Measurements from ENCODE around the gene CISD3. TPM values are rescaled to one million over a fixed set of nuclear protein-coding genes. Genes with fewer than 3 reads are reported as not detected.

The CISD3 gene
- total RNA-seq, 1 donor from 2014 or later: 27.6 TPM

DNA sequence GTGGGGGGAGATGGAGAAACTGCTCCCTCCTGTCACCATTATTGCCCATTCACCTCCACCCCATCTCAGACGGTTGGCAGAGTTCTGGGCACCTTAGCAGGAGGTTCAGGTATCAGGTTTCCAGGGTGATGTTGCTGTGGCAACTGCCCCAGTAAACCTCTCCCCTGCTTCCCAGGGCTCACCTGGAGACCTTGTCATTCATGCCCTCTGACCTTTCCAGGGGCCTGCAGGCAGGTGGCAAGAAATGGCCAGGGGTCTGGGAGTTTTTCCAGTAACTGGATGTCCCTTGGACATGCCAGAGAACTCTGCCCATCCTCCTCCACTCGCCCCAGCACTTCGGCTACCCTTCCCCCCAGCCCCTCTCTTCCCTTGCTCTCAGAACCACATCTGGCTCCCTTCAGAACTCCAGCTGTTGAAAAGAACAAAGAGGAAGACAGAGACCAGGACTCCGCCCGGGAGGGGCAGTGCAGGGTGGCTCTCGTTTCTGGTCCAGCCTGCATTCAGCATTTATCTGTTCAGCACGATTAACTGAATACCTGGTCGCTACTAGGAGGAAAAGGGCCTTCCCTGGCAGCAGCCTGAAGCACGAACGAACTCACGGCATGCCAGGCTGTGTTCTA, 16.6 kb upstream of the CISD3 start:
- Histone ChIP-seq H3K27ac (no peak overlapping the region), H3K9me3 (no peaks in the 10 kb centered on the region), H3K4me3 (no peak overlapping the region), H3K36me3 (peaks cover 72 to 86% of the 10 kb centered on the region in 2 donors), H3K27me3 (no peaks in the 10 kb centered on the region), H3K4me1 (no peaks in the 10 kb centered on the region)
- TF ChIP-seq, protein P1, sequence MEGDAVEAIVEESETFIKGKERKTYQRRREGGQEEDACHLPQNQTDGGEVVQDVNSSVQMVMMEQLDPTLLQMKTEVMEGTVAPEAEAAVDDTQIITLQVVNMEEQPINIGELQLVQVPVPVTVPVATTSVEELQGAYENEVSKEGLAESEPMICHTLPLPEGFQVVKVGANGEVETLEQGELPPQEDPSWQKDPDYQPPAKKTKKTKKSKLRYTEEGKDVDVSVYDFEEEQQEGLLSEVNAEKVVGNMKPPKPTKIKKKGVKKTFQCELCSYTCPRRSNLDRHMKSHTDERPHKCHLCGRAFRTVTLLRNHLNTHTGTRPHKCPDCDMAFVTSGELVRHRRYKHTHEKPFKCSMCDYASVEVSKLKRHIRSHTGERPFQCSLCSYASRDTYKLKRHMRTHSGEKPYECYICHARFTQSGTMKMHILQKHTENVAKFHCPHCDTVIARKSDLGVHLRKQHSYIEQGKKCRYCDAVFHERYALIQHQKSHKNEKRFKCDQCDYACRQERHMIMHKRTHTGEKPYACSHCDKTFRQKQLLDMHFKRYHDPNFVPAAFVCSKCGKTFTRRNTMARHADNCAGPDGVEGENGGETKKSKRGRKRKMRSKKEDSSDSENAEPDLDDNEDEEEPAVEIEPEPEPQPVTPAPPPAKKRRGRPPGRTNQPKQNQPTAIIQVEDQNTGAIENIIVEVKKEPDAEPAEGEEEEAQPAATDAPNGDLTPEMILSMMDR (IDR thresholded peaks at IDR 0.05): no peak
- no peak for DNase-seq (ENCODE audit: low spot score in 2 of 2)
- intact Hi-C loops (cut with DNase I): no loop called here

- no peak overlapping the region for H3K4me3 ChIP-seq
- TF ChIP-seq, protein P1 (IDR thresholded peaks at IDR 0.05): no peak
- no peaks in the 10 kb centered on the region for H3K9me3 ChIP-seq
- H3K27me3 ChIP-seq: no peaks in the 10 kb centered on the region
- H3K4me1 ChIP-seq: no peaks in the 10 kb centered on the region
- intact Hi-C loops (cut with DNase I): no loop called here
- DNase-seq (ENCODE audit: low spot score in 2 of 2): no peak
- peaks cover 83 to 87% of the 10 kb centered on the region in 2 donors for H3K36me3 ChIP-seq
- H3K27ac ChIP-seq: no peak overlapping the region
Observed at GRCh38 chr17:38715216-38715943, 14.8 kb upstream of the CISD3 start.

DNA sequence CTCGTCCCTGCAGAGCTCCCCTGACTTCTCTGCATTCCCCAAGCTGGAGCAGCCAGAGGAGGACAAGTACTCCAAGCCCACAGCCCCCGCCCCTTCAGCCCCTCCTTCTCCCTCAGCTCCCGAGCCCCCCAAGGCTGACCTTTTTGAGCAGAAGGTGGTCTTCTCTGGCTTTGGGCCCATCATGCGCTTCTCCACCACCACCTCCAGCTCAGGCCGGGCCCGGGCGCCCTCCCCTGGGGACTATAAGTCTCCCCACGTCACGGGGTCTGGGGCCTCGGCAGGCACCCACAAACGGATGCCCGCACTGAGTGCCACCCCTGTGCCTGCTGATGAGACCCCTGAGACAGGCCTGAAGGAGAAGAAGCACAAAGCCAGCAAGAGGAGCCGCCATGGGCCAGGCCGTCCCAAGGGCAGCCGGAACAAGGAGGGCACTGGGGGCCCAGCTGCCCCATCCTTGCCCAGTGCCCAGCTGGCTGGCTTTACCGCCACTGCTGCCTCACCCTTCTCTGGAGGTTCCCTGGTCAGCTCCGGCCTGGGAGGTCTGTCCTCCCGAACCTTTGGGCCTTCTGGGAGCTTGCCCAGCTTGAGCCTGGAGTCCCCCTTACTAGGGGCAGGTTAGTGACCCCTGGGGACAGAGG, 13.7 kb upstream of the CISD3 start:
- Histone ChIP-seq H3K4me1 (no peaks in the 10 kb centered on the region), H3K4me3 (no peak overlapping the region), H3K36me3 (peaks cover 86 to 88% of the 10 kb centered on the region in 2 donors), H3K9me3 (no peaks in the 10 kb centered on the region), H3K27me3 (no peaks in the 10 kb centered on the region), H3K27ac (no peak overlapping the region)
- TF ChIP-seq, protein P1 (IDR thresholded peaks at IDR 0.05): no peak
- DNase-seq (ENCODE audit: low spot score in 2 of 2): no peak
- intact Hi-C loops (cut with DNase I): no loop called here

- H3K36me3 ChIP-seq: peaks cover 85 to 88% of the 10 kb centered on the region in 2 donors
- no peak overlapping the region for H3K27ac ChIP-seq
- no peak overlapping the region for H3K4me3 ChIP-seq
- H3K4me1 ChIP-seq: no peaks in the 10 kb centered on the region
- intact Hi-C loops (cut with DNase I): no loop called here
- TF ChIP-seq, protein P1 (IDR thresholded peaks at IDR 0.05): no peak
- H3K27me3 ChIP-seq: no peaks in the 10 kb centered on the region
- no peaks in the 10 kb centered on the region for H3K9me3 ChIP-seq
- no peak for DNase-seq (ENCODE audit: low spot score in 2 of 2)
Observed at GRCh38 chr17:38717139-38717745, 12.9 kb upstream of the CISD3 start.

GRCh38 chr17:38719289-38719942, 10.7 kb upstream of the CISD3 start:
- no peaks in the 10 kb centered on the region for H3K9me3 ChIP-seq
- no peaks in the 10 kb centered on the region for H3K27me3 ChIP-seq
- no peak for DNase-seq (ENCODE audit: low spot score in 2 of 2)
- intact Hi-C loops (cut with DNase I): no loop called here
- TF ChIP-seq, protein P1 (IDR thresholded peaks at IDR 0.05): no peak
- H3K4me1 ChIP-seq: no peaks in the 10 kb centered on the region
- H3K4me3 ChIP-seq: no peak overlapping the region
- H3K36me3 ChIP-seq: peaks cover 69 to 78% of the 10 kb centered on the region in 2 donors
- no peak overlapping the region for H3K27ac ChIP-seq
